ENCODE measurements around the gene EPX. TPM values are rescaled to one million over a fixed set of nuclear protein-coding genes. Genes with fewer than 3 reads are reported as not detected.

Gene EPX
- total RNA-seq, 1 experiment from 2014 or later = not detected

DNA sequence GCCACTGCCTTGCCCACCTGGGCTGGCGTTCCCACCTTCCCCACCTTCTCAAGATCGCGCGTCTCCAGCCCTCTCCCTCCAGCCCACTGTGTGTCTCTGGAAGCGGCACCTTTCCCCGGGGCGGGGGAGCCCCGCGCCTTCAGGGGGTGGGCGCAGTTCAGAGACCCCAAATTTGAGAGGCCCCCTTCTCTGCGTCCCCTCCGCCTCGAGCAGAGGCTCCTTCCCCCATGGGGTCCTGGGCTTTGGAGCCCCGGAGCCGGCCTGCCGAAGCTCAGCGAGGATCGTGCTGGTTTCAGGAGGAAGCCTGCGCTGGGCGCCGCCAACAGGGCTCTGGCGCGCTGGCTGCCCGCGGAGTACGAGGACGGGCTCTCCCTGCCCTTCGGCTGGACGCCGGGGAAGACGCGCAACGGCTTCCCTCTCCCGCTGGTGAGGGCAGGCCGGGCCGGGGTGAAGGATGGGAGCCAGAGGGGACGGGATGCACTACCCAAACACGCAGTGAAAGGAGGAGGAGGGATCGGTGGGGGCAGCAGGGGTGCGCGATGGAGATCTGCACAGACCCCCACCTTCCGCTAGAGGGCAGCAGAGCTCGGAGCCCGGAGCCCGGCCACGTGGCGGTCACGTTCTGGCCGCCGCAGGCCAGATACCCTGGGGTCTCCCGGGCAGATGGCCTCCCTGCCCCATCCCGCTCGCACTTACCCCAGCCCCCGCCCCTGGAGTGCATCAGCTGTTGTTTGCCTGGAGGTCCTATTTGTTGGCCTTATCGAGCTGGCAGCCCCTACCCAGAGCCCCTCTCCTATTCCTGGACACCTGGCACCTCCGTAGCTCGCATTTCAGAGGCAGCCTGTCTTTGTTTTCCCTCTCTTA is 57.0 kb downstream of the EPX start:
- Histone ChIP-seq H3K23me2 (ENCODE audit: insufficient read length, low read depth, low read length, poor library complexity, severe bottlenecking) (peaks cover 8% of the 10 kb centered on the region), H3K4me1 (ENCODE audit: insufficient read depth, low read length) (no peaks in the 10 kb centered on the region; the same call in 1 of the 2 replicates), H3K23ac (ENCODE audit: insufficient read length, low read depth, low read length) (no peak overlapping the region), H3K27ac (ENCODE audit: insufficient read length, low read depth, low read length) (no peak overlapping the region), H2BK5ac (ENCODE audit: insufficient read length, low read length) (no peak overlapping the region), H2AK5ac (ENCODE audit: insufficient read length, low read length) (no peak overlapping the region), H2BK12ac (ENCODE audit: insufficient read length, low read depth, low read length) (no peak overlapping the region), H3K14ac (ENCODE audit: insufficient read depth, low read length) (no peak overlapping the region), H4K91ac (ENCODE audit: insufficient read length, low read depth, low read length) (no peak overlapping the region), H4K5ac (ENCODE audit: insufficient read length, low read depth, low read length) (no peak overlapping the region), H4K8ac (replicated peaks; ENCODE audit: insufficient read length, low read depth, low read length) (no peak overlapping the region), H3K9me3 (ENCODE audit: control insufficient read depth, low read depth, low read length) (peaks cover 8% of the 10 kb centered on the region), H3K79me2 (ENCODE audit: insufficient read depth, low read length) (no peaks in the 10 kb centered on the region), H2BK20ac (ENCODE audit: low read depth, low read length, poor library complexity, severe bottlenecking) (no peak overlapping the region), H3T11ph (ENCODE audit: low read length) (no peak overlapping the region), H3K79me1 (ENCODE audit: insufficient read depth, low read depth, low read length, poor library complexity, severe bottlenecking) (no peaks in the 10 kb centered on the region), H4K20me1 (ENCODE audit: control insufficient read depth, insufficient read depth, insufficient read length) (no peaks in the 10 kb centered on the region), H2BK120ac (ENCODE audit: low read depth, low read length, poor library complexity, severe bottlenecking) (no peak overlapping the region), H3K18ac (ENCODE audit: insufficient read length, low read depth, low read length) (peak overlapping the region; percentile 55), H3K4me2 (ENCODE audit: insufficient read depth, insufficient read length, low read length) (peak overlapping the region; percentile 10), H3K56ac (ENCODE audit: insufficient read length, low read depth, low read length) (no peak overlapping the region), H3K4ac (ENCODE audit: low read depth, low read length) (no peak overlapping the region), H3K27me3 (ENCODE audit: insufficient read depth, low read length) (peaks cover 38% of the 10 kb centered on the region), H3K9ac (ENCODE audit: extremely low read depth, insufficient read length, low read length) (no peak overlapping the region), H2BK15ac (ENCODE audit: low read depth, low read length) (no peak overlapping the region), H2AFZ (ENCODE audit: low read length) (no peak overlapping the region)
- TF ChIP-seq, protein P1, sequence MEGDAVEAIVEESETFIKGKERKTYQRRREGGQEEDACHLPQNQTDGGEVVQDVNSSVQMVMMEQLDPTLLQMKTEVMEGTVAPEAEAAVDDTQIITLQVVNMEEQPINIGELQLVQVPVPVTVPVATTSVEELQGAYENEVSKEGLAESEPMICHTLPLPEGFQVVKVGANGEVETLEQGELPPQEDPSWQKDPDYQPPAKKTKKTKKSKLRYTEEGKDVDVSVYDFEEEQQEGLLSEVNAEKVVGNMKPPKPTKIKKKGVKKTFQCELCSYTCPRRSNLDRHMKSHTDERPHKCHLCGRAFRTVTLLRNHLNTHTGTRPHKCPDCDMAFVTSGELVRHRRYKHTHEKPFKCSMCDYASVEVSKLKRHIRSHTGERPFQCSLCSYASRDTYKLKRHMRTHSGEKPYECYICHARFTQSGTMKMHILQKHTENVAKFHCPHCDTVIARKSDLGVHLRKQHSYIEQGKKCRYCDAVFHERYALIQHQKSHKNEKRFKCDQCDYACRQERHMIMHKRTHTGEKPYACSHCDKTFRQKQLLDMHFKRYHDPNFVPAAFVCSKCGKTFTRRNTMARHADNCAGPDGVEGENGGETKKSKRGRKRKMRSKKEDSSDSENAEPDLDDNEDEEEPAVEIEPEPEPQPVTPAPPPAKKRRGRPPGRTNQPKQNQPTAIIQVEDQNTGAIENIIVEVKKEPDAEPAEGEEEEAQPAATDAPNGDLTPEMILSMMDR (conservative IDR thresholded peaks at IDR 0.05) = peak; percentile 98
- H3K36me3 Mint-ChIP-seq (ENCODE audit: insufficient read depth in 1 of 3, low read depth in 3 of 3) = peaks cover 0 to 6% (median 6%) of the 10 kb centered on the region in 3 experiments; a peak in 4 of 7 replicates
- H3K4me3 Mint-ChIP-seq = peak overlapping the region; percentile 59 to 63; a peak in 4 of 5 replicates
- peaks cover 9% of the 10 kb centered on the region in 2 experiments for H3K9me3 Mint-ChIP-seq
- no CpG with 5 or more reads among the region's 57 CpGs for WGBS (ENCODE audit: extremely low coverage, insufficient read length, low lambda C conversion rate)
- no peak overlapping the region; a peak in 1 of 7 replicates for H3K27ac Mint-ChIP-seq
- peaks cover 11 to 13% of the 10 kb centered on the region in 2 experiments for H3K4me1 Mint-ChIP-seq
- DNase-seq = peak; percentile 88
- peaks cover 97% of the 10 kb centered on the region for H3K27me3 Mint-ChIP-seq (ENCODE audit: low read depth)

Measured in H9 (cell line).